HG03342 (cell line): ENCODE measurements around the gene ERG.

ENCODE experiments used
- ATAC-seq: cut with Tn5 transposase; IDR thresholded peaks from one replicate; pipeline ENCODE4 v1.9.1; 2021; ENCODE audit warnings: mild to moderate bottlenecking, moderate library complexity; ENCODE audit not compliant: unreplicated experiment

The ERG gene

DNA sequence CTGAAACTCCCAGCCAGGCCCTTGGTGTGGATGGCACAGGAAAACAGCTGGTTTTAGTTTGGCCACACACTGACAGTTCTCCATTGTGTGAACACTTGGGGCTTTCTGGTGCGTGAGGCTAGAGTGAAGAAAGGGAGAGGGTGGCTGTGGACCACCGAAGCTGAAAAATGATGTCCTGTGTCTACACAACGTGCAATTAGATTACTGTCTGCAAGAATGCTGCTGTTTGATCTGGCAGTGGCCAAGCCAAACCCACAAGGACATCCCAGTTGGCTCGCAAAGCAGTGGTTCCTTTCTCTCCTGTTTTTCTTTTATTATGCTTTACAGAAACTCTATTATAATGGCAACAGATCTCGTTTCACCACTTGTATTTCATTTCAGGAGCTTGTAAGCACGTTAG is 58.9 kb downstream of the ERG start:
- ATAC-seq = no peak

DNA sequence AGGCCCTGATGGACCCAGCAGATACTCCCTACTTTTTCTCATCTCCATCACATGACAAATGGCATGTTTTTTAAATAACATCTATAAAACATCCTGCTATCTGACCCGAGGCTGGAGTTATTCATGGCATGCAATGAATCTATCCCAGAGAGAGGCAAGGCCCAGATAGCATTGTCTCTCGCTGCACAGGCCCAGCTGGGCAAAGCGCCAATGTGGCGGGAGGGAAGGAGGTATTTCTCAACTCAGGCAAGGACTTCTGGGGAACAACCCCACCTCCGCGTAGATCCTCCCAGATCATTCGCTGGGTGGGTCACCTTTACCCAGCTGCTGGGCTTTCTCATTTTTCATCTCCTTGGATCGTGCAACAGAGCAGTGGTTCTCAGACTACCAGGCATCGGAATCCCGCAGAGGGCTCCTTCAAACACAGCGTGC is 59.8 kb downstream of the ERG start:
- no peak for ATAC-seq

DNA sequence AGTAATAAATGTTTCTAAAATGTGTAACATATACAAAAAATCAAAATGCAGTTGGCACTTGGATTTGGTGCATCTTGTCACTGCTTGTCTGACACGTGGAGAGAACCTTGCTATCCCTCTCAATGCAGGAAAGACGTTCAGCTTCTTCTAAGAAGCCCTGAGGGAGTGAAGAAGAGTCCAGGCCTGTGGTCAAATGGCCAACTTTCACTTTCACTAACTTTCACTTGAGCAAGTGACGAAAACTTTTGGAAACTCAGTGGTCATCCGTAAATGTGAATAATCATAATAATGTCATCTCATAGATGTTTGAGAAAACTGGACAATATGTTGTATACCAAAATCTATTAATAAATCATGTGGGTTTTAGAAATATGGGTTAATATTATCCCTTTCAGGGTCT is 61.9 kb downstream of the ERG start:
- no peak for ATAC-seq

DNA sequence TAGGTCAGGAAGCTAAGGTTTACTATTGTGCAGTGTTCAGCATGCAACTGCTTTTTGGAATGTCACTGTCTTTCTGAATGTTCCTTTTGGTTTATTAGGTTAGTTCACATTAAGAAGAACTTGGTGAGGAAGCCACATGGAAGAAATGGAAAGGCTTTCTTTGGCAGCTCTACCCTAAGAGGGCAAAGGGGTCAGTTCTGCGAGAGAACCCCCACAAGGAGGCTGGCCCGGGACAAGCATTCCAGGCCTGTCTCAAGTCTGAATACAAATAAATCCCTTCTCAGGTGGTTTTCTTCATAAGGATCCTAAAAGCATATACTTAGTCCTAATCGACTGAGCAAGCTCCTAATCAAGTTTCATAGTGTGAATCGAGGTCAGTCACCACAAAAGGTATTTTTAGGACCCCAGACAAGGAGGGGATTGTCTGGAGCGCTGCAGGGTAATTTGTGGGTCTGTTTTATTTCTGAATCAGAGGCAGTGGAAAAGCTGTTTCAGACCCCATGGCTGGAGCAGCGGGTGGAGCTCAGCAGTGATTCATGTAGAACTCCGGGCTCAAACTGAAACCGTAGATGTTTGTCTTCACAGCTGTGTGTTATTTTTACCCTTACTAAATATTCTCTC is 63.3 kb downstream of the ERG start:
- ATAC-seq = no peak

DNA sequence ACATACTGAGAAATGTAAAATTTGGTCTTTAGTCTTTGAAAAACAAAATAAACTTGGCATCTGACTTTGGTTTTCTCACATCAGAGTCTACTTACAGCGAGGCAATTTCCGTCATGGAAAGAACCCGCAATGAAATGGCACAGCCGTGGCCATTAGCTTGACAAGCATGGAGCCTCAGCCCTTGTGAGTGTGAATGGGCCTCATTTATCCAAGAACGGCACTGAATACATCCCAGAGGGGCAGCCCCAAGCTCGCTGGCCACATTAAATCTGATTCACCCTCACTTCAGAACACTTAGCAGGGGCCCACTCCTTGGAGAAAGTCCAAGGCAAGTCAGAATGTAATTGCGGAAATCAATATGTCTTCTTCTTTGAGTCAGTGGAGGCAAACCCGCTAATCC is 64.8 kb downstream of the ERG start:
- no peak for ATAC-seq

DNA sequence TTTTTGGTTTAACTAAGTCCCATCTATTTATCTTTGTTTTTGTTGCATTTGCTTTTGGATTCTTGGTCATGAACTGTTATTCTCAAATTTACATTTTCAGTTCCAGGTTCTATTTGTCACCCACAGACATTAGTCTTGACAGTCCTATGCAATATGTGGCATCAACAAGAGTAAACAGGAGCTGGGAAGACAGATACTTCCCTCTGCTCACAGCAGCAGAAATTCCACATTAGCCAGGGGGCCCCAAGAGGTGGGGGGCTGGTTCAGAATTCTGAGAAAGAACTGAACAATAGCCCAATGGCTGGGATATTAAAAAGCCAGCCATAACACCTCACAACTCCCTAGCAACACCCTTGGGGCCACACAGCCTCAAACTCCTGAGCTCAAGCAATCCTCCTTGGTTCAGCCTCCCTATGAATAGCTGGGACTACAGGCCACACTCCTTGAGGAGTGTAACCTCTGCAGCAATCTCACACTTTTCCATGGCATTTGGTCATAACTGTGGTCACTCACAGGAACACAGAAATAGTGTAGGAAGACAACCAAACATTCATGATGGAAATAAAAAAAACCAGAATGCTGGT is 67.8 kb downstream of the ERG start:
- ATAC-seq = no peak

DNA sequence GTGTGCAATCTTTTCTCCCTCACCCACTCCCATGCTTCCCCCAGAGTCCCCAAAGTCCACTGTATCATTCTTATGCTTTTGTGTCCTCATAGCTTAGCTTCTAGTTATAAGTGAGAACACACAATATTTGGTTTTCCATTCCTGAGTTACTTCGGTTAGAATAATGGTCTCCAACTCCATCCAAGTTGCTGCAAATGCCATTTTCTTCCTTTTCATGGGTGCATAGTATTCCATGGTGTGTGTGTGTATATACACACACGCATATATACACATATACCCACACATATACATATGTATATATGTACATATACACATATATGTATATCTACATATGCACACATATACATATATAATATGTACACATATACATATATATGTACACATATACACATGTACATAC is 69.3 kb downstream of the ERG start:
- no peak for ATAC-seq

DNA sequence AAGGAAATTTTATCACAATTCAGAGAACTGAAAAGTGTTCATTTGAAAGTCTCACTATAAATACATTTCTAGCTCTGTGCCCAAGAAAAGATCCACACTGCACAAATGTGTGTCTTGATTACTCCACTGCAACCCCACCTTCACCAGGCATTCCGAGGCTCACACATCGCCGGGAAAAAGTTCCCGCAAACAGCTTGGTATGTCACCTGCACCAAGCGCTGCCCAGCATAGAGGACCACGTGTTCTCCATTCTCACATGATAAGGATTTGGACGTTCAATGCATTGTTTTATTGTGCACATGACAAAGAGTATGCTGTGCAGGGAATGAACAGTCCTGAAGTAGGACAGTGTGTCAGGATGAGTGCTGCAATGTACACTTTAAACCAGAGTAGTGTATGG is 70.1 kb downstream of the ERG start:
- ATAC-seq = no peak

DNA sequence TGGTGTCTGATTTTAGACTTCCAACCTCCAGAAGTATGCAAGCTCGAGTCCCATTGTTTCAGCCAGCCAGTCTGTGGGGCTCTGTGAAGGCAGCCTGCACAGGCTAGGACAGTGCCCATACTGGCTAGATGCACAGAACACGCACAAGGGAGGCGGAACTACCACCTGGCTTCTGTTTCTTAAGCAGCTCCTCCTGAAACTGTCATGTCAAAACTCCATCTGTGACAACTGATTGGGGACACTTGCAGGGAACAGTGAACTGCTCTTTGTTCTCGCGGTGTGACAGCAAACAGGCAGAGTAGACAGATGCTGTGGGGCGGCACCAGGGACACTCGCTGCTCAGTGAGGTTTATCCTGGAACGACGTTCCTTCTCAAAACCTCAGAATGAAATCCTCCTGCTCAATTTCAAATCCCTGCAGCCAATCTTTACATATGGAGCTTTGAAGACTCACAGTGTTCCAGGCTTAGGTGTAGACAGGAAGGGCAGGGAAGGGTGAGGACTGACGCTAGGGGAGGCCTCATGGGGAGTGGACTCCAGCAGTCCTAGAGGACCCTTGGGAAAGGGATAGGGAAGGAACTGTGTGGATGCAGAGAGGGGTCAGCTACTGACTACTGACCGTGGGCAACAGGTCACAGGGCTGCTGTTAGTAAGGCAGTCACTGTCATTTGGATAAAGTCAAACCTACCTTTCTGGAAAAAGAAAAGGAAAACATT is 73.8 kb downstream of the ERG start:
- ATAC-seq = no peak

DNA sequence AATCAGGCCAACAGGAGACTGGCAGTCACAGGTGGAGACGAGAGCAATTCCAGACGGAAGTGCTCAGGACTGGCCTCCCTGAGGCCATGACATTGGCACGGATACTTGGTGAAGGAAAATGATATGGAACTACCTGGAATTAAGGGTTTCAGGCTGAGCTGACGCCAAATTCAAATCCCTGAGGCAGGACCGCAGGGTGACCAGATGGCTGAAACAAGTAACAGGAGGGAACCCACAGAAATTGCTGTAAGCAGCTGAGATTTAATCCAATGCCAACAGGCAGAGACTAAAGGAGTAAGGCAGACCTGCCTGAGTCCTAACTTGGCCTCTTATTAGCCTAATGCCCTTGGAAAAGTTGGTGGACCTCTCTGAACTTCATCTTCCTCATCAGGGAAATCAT is 76.2 kb downstream of the ERG start:
- ATAC-seq = no peak

DNA sequence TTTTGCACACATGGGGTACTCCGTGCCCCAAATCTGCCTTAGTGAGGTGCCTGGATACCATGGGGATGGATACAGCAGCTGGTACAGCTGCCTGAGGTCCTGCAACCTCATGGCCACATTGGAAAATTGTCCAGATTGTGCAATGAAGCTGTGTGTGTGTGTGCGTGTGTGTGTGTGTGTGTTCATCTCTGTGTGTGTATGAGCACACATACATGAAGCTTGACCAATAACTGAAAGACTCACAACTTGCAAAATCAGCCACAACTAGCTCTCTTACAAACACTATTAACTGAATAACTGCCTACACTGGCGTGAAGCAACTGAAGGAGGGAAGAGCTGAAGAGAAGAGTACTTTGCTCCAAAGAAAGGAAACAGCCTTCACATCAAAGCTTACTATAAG is 78.1 kb downstream of the ERG start:
- no peak for ATAC-seq

DNA sequence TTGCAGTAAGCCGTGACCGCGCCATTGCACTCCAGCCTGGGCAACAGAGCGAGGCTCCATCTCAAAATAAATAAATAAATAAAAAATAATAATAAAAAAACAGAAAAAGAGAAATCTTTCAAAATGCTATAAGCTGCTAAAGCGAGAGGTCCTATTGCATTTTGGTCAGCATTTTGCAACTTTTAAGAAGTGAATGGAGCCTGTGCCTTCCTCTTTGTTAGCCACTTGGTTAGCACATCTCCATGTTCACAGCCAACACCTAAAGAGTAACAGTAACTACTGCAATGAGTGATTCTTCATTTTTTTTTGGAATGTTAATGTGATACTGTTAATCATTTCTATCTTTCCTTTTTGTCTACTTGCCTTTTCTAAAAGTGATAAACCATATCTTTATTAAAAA is 80.6 kb downstream of the ERG start:
- no peak for ATAC-seq

DNA sequence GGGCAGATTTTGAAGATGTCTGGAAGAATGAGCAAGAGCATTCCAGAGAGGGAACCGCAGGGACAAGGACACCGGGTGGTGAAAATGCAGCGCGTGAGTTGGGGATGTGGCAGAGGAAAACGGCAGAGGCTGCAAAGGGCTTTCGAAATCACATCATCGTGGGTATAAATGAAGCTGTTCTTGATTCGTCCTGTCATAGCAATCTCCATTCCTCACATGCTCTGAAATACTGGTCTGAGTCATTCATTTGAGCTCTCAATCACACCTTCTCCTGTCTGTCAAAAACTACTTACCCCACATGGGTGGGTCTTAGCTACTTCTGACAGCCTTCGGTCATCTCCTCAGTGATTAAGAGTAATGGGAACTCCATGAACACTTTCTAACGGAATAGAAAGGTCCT is 81.5 kb downstream of the ERG start:
- no peak for ATAC-seq

DNA sequence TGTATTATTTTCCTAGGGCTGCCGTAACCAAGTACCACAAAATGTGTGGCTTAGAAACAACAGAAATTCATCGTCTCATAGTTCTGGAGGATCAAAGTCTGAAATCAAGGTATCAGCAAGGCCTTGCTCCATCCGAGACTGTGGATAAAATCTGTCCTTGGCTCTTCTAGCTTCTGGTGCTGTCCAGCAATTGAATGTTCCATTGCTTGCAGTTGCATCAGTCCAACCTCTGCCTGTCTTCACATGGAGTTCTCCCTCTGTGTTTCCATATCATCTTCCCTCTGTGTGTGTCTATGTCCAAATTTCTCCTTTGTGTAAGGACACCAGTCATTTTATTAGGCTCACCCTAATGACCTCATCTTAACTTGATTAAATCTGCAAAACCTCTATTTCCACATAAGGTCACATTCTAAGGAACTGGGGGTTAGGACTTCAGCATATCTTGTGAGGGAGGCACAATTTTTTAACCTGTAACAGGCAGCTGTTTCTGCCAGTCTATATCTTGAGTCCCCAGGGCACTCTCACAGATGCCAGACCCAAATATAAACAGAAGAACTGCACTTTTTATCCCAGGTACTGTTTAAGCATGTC is 84.2 kb downstream of the ERG start:
- ATAC-seq = no peak

DNA sequence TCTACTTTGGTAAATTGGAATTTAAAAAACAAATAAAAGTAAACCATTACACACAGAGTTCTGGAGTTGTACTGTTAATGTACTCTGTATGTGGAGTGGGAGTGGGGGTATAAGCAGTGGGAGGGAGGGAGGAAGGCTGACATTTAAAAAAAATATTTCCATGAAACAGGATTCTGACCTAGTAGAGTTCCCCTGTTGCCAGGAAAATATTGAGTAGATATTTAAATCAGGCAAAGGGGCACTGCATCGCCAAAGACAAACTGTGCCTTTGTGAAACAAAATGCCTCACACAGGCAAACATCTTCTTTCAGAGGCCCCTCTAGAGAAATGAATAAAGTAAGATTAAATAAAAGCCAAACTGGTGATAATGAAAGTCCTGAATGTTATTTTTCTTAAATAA is 87.8 kb downstream of the ERG start:
- ATAC-seq = no peak

DNA sequence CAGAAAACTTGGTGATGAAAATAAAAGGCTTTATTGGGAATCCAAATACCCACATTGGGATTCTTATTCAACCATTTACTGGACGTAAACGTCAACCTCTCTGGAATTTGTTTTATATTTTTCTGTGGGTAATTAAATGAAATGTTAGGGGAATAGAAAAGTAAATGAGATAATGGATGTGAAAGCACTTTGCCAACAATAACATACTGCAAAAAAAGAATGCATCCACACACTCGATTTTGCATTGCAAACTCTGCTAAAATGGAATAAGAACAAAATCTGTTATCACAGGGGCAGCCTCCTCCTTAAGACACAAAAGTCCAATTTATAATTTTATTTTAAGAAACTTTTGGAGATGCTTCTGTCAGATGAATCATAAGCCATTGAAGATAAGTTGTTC is 88.4 kb downstream of the ERG start:
- no peak for ATAC-seq

DNA sequence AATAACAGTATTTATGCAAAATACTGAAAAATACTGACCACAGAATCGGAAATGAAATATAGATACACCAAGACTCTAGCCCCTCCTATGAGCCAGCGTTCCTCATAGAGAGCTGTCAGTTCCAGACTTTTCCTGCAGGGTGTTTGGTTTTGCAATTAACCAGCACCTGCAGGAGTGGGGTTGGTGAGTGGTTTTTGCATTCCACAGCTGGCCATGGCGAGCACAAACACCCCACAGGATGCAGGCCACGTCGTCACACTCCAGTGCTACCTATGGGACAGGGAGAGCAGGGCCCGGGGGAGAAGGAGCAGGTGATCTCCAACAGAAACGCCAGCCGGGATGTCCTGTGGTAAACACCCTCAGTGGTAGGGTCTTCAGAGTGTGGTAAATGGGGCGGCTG is 94.1 kb downstream of the ERG start:
- no peak for ATAC-seq

DNA sequence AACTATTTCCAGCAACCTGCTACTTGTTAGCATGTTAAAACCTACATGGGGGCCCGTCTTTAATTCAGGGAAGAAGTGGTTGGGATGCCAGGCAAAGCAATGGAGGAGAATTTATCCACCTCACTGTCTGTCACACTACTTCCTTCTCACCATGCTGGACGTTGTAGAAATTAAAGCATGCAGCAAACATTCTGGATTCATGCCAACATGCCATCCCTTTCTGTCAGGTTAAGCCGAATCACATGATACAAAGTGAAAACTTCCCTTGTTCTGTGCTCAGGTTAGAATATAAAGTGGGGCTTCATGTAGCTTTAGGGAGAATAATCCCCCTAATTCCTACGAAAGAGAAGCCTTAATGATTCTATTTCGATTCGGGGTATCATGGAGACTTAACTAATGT is 95.5 kb downstream of the ERG start:
- ATAC-seq = no peak

DNA sequence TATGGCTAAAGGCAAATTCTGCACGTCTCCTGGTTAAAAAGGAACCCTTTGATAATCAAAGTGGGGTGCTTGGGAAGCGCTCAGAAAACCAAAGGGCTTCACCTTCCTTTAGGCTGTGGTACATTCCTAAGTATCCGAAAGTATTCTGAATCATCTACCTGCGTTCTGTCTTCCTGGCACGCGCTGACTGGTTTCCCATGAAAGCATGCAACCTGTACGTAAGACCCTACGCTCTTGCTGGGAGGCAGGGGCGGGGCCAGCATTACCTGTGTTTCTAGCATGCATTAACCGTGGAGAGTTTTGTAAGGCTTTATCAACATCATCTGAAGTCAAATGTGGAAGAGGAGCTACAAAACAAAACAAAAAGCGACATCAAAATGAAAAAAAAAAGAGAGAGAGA is 96.0 kb downstream of the ERG start:
- no peak for ATAC-seq

DNA sequence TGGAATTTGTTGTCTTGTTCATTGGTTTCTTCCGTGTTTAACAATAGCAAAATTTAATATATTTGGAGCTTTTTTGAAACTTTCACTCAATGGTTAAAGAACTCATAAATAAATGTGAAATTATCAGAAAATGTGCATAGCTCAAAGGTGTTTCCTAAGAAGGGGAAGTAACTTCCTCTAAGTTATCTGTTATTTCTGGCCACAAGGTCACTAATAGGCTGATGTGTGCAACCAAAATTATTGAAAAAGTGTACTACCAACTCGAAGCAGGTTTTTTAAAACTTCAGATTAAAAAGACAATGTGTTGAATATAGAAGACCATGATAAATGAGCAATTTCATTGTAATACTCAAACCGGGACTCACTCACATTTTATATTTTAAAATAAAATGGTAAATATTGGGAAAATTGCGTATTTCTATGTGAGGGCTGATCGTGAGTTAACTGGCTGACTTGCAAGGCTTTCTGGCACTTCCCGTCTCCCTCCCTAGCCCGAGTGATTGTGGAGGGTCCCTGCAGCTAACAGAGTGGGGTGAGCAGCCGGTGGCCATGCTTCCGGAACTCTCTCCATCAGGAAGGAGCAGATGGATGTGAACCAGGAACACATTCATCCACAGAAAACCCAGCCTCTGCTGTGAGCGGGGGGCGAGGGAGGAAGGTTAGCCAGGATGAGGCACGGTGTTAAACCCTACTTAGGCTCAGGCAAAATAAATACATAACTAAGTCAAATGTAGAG is 96.9 kb downstream of the ERG start:
- no peak for ATAC-seq

DNA sequence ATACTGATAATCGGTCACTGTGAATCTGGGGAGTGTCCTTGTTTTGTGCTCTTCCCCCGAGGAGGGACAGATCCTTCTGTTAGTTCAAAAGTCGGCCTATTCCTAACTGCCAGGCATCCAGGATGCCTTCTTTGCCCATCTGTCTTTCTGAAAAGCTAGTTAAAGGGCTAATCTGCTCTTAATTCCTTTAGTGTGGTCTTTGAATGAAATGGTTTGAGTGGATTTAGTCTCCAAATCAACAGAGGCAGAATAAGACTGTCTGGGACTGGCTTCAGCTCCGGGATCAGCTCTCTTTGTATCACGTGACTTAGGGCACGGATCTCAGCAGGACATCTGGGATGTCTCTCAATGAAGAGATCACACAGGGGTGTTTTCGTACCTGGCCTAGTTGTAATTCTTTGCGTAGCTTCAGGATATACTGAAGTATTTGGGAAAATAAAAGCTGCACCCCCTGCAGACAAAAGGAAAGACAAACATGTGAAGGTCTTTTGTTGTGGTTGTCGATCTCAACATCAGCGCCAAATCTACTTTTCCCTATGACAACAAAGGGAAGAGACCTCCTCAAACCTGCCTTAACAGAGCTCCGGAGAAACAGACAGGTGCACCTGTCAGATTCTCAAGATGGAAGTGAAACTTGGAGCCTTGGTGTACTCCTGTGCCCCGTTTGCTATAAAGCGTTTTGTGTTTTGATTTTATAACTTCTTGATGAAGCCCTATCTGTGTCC is 97.9 kb downstream of the ERG start:
- ATAC-seq = no peak
